PFSK-1 (cell line): ENCODE data around the gene RGP1.

ENCODE experiments used
- FOXP2 ChIP-seq: optimal IDR thresholded peaks from 2 replicates; pipeline ENCODE3; 2011; ENCODE audit warnings: borderline replicate concordance, control low read depth, inconsistent platforms; ENCODE audit not compliant: insufficient read depth; ENCODE audit errors: extremely low read length, extremely low read depth
- POLR2AphosphoS5 ChIP-seq: IDR thresholded peaks from 2 replicates; pipeline ENCODE4 v1.6.1; 2012; ENCODE audit warnings: low read depth, mild to moderate bottlenecking, control low read depth, low read length, moderate library complexity
- SIN3A ChIP-seq: IDR thresholded peaks from 2 replicates; pipeline ENCODE4 v1.6.1; 2012; ENCODE audit warnings: mild to moderate bottlenecking, low read length, moderate library complexity, borderline replicate concordance; ENCODE audit not compliant: insufficient read depth
- TAF1 ChIP-seq: IDR thresholded peaks from 2 replicates; pipeline ENCODE4 v1.6.1; 2012; ENCODE audit warnings: low read length, control low read depth, borderline replicate concordance; ENCODE audit not compliant: insufficient read depth
- TF ChIP-seq, protein P1 (sequence below), 2 experiments: IDR thresholded peaks; 2 replicates each; pipeline versions ENCODE4 v1.6.1 to v1.8.0; 2011 to 2012; ENCODE audit warnings: low read depth in 2 of 2, low read length in 2 of 2, control low read depth in 1 of 2, inconsistent platforms in 1 of 2, mild to moderate bottlenecking in 1 of 2, moderate library complexity in 1 of 2; ENCODE audit not compliant: insufficient read depth in 1 of 2

The RGP1 gene

DNA sequence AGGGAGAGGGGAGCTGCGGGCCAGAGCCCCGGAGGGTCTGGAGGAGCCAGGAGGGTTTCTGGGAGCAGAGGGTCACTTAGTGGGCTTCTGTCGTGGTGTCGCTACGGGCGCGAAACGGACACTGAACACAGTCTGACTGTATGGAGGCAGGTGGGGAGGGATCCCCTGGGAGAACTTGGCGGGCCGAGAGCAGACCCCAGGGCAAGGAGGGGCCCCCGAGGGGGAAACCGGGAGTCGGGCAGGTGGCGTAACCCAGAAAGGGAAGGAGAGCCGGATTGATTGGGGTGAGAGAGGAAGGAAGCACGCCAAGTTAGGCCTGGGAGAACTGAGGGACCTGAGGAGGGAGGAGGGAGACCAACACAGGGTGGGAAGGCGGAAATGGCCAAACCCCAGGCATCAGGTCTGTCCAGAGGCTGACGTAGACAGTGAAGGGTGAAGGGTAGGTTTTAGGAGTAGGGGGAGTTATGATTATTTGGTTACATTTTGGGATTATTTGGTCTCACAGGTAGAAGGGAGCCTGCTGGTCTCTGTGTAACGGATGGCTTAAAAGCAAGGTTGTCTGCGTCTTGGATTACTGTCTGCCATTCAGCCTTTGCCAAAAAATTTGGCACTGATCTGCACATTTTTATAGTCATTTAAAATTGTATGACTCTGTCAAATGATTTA lies 8.3 kb downstream of the RGP1 start:
- TF ChIP-seq POLR2AphosphoS5 (no peak), TAF1 (no peak), SIN3A (no peak), FOXP2 (no peak)
- TF ChIP-seq, protein P1, sequence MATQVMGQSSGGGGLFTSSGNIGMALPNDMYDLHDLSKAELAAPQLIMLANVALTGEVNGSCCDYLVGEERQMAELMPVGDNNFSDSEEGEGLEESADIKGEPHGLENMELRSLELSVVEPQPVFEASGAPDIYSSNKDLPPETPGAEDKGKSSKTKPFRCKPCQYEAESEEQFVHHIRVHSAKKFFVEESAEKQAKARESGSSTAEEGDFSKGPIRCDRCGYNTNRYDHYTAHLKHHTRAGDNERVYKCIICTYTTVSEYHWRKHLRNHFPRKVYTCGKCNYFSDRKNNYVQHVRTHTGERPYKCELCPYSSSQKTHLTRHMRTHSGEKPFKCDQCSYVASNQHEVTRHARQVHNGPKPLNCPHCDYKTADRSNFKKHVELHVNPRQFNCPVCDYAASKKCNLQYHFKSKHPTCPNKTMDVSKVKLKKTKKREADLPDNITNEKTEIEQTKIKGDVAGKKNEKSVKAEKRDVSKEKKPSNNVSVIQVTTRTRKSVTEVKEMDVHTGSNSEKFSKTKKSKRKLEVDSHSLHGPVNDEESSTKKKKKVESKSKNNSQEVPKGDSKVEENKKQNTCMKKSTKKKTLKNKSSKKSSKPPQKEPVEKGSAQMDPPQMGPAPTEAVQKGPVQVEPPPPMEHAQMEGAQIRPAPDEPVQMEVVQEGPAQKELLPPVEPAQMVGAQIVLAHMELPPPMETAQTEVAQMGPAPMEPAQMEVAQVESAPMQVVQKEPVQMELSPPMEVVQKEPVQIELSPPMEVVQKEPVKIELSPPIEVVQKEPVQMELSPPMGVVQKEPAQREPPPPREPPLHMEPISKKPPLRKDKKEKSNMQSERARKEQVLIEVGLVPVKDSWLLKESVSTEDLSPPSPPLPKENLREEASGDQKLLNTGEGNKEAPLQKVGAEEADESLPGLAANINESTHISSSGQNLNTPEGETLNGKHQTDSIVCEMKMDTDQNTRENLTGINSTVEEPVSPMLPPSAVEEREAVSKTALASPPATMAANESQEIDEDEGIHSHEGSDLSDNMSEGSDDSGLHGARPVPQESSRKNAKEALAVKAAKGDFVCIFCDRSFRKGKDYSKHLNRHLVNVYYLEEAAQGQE (IDR thresholded peaks at IDR 0.05; ENCODE audit: insufficient read depth in 1 of 2, low read depth in 2 of 2, low read length in 2 of 2), result no peak

DNA sequence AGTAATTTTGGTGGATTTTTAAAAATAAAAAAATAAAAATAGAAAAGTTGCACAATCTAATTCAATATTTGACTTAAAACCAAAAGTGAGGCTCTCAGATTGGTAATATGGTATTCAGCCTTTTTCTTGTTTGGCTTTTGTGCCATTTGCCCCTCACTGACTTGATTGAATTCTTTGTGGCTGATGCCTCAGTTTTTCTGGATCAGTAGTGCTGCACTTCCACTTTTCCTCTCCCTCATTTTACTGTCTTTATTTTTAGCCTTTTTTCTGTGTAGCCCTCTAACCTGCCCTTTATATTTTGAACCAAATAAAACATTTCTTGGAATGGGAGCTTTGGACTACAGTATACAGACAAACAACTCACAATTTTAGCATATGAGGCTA lies 8.8 kb downstream of the RGP1 start:
- TF ChIP-seq, protein P1 (IDR thresholded peaks at IDR 0.05; ENCODE audit: insufficient read depth in 1 of 2, low read depth in 2 of 2, low read length in 2 of 2), result no peak
- TF ChIP-seq SIN3A (no peak), TAF1 (no peak)

DNA sequence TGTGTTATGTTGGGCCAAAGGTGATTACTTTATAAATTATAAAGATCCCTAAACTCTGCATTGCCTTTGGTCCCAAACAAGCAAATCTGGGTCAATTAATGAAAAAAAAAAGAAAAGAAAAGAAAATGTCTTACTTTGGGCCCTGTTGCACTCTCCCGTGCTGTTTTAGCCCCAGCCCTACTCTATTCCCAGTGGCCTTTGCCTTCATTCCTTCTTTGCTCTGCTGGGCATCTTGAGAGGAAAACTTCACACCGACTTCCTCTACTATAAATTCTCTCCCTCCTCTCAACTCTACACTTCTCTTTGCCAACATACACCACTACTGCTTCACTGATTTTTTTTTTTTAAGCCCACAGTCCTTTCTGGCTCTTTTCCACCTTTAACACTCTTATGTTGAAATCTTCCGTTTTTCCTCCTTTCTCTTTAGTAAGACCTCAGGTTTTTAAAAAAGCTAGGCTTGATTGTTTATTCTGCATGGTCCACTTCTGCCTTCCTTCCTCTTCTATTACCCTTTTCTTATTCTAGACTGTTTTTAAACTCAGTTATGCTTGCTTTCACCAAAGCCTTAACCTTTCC lies 9.5 kb downstream of the RGP1 start:
- TF ChIP-seq SIN3A, result no peak
- TF ChIP-seq TAF1, result no peak
- TF ChIP-seq, protein P1 (IDR thresholded peaks at IDR 0.05; ENCODE audit: insufficient read depth in 1 of 2, low read depth in 2 of 2, low read length in 2 of 2), result no peak
- TF ChIP-seq POLR2AphosphoS5, result no peak
- no peak for TF ChIP-seq FOXP2

- TF ChIP-seq FOXP2 (no peak), SIN3A (no peak), TAF1 (no peak), POLR2AphosphoS5 (no peak)
- TF ChIP-seq, protein P1 (IDR thresholded peaks at IDR 0.05; ENCODE audit: insufficient read depth in 1 of 2, low read depth in 2 of 2, low read length in 2 of 2), result no peak
Measured at GRCh38 chr9:35759795-35760194, 10.7 kb downstream of the RGP1 start.

GRCh38 chr9:35760651-35761050 lies 11.6 kb downstream of the RGP1 start:
- TF ChIP-seq, protein P1 (IDR thresholded peaks at IDR 0.05; ENCODE audit: insufficient read depth in 1 of 2, low read depth in 2 of 2, low read length in 2 of 2), result no peak
- TF ChIP-seq TAF1 (no peak), FOXP2 (no peak), SIN3A (no peak), POLR2AphosphoS5 (no peak)
